HG02610 (cell line): ENCODE results near the gene ERAS.

Source experiments
- ATAC-seq: cut with Tn5 transposase; IDR thresholded peaks from one replicate; pipeline ENCODE4 v1.9.1; 2021; ENCODE audit warnings: mild to moderate bottlenecking, moderate library complexity; ENCODE audit not compliant: unreplicated experiment

Gene ERAS

GRCh38 chrX:48826135-48826875 lies at the start of gene ERAS:
Gene ERAS (plus strand): TSS chrX:48826513. CDS start chrX:48829124, 2,611 bp downstream.
- no peak for ATAC-seq

GRCh38 chrX:48776818-48777439 lies 49.4 kb upstream of the ERAS start:
- ATAC-seq, result no peak

GRCh38 chrX:48779399-48779798 lies 46.9 kb upstream of the ERAS start:
- ATAC-seq, result no peak

- ATAC-seq, result no peak
Measured at GRCh38 chrX:48781705-48782104, 44.6 kb upstream of the ERAS start.

- no peak for ATAC-seq
Measured at GRCh38 chrX:48782216-48782615, 44.1 kb upstream of the ERAS start.

- no peak for ATAC-seq
Measured at GRCh38 chrX:48782795-48783194, 43.5 kb upstream of the ERAS start.

GRCh38 chrX:48784726-48785125 lies 41.6 kb upstream of the ERAS start:
- no peak for ATAC-seq

GRCh38 chrX:48785186-48785539 lies 41.1 kb upstream of the ERAS start:
- no peak for ATAC-seq

- no peak for ATAC-seq
Measured at GRCh38 chrX:48785540-48786214, 40.6 kb upstream of the ERAS start.

- ATAC-seq, result no peak
Measured at GRCh38 chrX:48786341-48786800, 39.9 kb upstream of the ERAS start, which contains the start of gene GATA1. Gene GATA1 (plus strand): TSS chrX:48786590. CDS start chrX:48791110, 4,520 bp downstream.

GRCh38 chrX:48786825-48787504 lies 39.3 kb upstream of the ERAS start:
- ATAC-seq, result no peak

GRCh38 chrX:48787505-48788443 lies 38.5 kb upstream of the ERAS start:
- ATAC-seq, result no peak

GRCh38 chrX:48789366-48790220 lies 36.7 kb upstream of the ERAS start:
- no peak for ATAC-seq

- no peak for ATAC-seq
Measured at GRCh38 chrX:48790477-48790876, 35.8 kb upstream of the ERAS start.

- no peak for ATAC-seq
Measured at GRCh38 chrX:48791063-48791820, 35.1 kb upstream of the ERAS start.

- no peak for ATAC-seq
Measured at GRCh38 chrX:48792219-48792618, 34.1 kb upstream of the ERAS start.

- no peak for ATAC-seq
Measured at GRCh38 chrX:48793935-48794334, 32.4 kb upstream of the ERAS start.

GRCh38 chrX:48794340-48794910 lies 31.9 kb upstream of the ERAS start:
- no peak for ATAC-seq
